Pancreas (tissue), 10 donors: ENCODE measurements around the gene OR10X1. TPM values are rescaled to one million over a fixed set of nuclear protein-coding genes. Genes with fewer than 3 reads are reported as not detected.

ENCODE experiments used
- ATAC-seq, 4 donors: fragments of 200-7000 bp; cut with Tn5 transposase; one replicate each; pipeline versions ENCODE4 v1.8.0 to v1.9.1; 2020; ENCODE audit warnings: mild to moderate bottlenecking in 4 of 4, moderate library complexity in 4 of 4
- DNase-seq, 6 donors: peaks; one replicate each; pipeline ENCODE4 v3.0.0-alpha.2; 2020
- FAIRE-seq: peaks from 2 replicates; lab custom pipeline; 2012; peaks lifted over from hg19 to GRCh38; lab: Jason Lieb, UNC
- H3K27ac ChIP-seq, 4 donors: fragments of 200-600 bp; sonication (generic); 1 replicate in 3 of 4; 2 replicates in 1 of 4; pipeline versions ENCODE4 v1.5.0 to v1.8.0; 2020
- H3K27me3 ChIP-seq, 4 donors: fragments of 200-600 bp; one replicate each; pipeline ENCODE4 v1.8.0; 2021
- H3K36me3 ChIP-seq, 3 donors: fragments of 200-600 bp; sonication (generic) in 1 of 3; one replicate each; pipeline versions ENCODE4 v1.5.0 to v1.8.0; 2020 to 2021
- H3K4me1 ChIP-seq, 3 donors: fragments of 200-600 bp; one replicate each; pipeline ENCODE4 v1.8.0; 2021
- H3K4me3 ChIP-seq, 4 donors: fragments of 200-600 bp; sonication (generic) in 2 of 4; one replicate each; pipeline versions ENCODE4 v1.5.0 to v1.8.0; 2020 to 2021
- H3K9me3 ChIP-seq, 4 donors: fragments of 200-600 bp; one replicate each; pipeline ENCODE4 v1.8.0; 2021
- WGBS, 2 donors: extraction: QIAGEN DNeasy Blood & Tissue Kit; methylation state at CpG; one replicate each; pipeline ENCODE4 v1.1.7; 2013; 5-methylcytosine and 5-hydroxymethylcytosine counted together
- intact Hi-C, 3 donors: fragments of 100-400 bp; cut with DNase I; formaldehyde crosslinking; loops; one replicate each; pipeline versions ENCODE4 v1.11.1 to v1.14.2; 2022
- polyA plus RNA-seq, 2 donors: library from polyadenylated mRNA; stranded (reverse); fragments of 200-250 nt; gene quantifications; one replicate each; pipeline ENCODE4 v1.2.3, GENCODE V29; 2013
- total RNA-seq, 6 donors: library from RNA; stranded (reverse); fragmentation: NEBNext Ultra II Directional in 4 of 6; extraction: Animal tissue kit (Norgen Biotek cat#: 25700) in 4 of 6; gene quantifications; one replicate each; pipeline versions ENCODE4 v1.2.1 to v1.2.4, GENCODE V29; 2021 to 2023
- TF ChIP-seq, protein P1 (sequence below), 4 donors: fragments of 200-600 bp; sonication (generic) in 3 of 4; IDR thresholded peaks; one replicate each; pipeline versions ENCODE4 v1.5.0 to v1.8.0; 2021; ENCODE audit warnings: antibody characterized with exemption in 4 of 4
- donor health status: healthy with polysubstance abuse.
- donor health status: DM: no; HTN: no; CAD: no; lungs with moderate emphysema.
- donor health status: DM: no; HTN: no; CAD: no.
- donor health status: control.
- donor health status: control.
- donor health status: Bipolar disorder and iron deficiency.
- donor health status: DM: yes; HTN: yes; CAD: no.
- donor health status: DM: no; HTN: no; CAD: no.
- donor health status: DM: no; HTN: no; CAD: no.
- donor health status: DM: yes; HTN: yes; CAD: no.

Gene OR10X1
- total and polyA plus RNA-seq, 8 donors: not detected

DNA sequence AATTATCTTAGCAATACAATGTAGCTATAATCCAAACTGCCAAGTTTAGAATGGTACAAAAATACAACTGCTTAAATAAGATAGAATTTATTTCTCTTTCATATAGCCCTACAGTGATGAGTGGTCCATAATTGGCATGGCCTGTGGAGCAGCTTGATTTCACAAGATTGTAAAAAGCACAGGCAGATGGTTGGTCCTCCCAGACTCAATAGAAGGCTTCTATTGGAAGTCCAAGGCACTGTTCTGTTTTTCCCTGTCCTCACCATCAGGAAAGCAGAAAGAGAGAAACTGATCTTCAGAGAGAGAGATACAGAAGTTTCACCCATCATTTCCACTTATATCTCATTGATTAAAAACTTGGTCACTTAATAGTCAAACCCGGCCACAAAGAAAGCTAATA, 7.5 kb downstream of the OR10X1 start:
- intact Hi-C loops: no loop called here
- WGBS, 2 donors: 52 to 54% methylated on average over 1 of the region's 1 CpG
- TF ChIP-seq, protein P1, sequence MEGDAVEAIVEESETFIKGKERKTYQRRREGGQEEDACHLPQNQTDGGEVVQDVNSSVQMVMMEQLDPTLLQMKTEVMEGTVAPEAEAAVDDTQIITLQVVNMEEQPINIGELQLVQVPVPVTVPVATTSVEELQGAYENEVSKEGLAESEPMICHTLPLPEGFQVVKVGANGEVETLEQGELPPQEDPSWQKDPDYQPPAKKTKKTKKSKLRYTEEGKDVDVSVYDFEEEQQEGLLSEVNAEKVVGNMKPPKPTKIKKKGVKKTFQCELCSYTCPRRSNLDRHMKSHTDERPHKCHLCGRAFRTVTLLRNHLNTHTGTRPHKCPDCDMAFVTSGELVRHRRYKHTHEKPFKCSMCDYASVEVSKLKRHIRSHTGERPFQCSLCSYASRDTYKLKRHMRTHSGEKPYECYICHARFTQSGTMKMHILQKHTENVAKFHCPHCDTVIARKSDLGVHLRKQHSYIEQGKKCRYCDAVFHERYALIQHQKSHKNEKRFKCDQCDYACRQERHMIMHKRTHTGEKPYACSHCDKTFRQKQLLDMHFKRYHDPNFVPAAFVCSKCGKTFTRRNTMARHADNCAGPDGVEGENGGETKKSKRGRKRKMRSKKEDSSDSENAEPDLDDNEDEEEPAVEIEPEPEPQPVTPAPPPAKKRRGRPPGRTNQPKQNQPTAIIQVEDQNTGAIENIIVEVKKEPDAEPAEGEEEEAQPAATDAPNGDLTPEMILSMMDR (IDR thresholded peaks at IDR 0.05): no peak
- ATAC-seq (no peak), FAIRE-seq (no peak), DNase-seq (no peak)
- H3K4me1 ChIP-seq: no peaks in the 10 kb centered on the region
- H3K4me3 ChIP-seq: no peak overlapping the region
- H3K27ac ChIP-seq: no peak overlapping the region
- no peaks in the 10 kb centered on the region for H3K9me3 ChIP-seq
- no peaks in the 10 kb centered on the region for H3K36me3 ChIP-seq
- H3K27me3 ChIP-seq: peaks cover 0 to 5% (median 2%) of the 10 kb centered on the region in 4 donors

DNA sequence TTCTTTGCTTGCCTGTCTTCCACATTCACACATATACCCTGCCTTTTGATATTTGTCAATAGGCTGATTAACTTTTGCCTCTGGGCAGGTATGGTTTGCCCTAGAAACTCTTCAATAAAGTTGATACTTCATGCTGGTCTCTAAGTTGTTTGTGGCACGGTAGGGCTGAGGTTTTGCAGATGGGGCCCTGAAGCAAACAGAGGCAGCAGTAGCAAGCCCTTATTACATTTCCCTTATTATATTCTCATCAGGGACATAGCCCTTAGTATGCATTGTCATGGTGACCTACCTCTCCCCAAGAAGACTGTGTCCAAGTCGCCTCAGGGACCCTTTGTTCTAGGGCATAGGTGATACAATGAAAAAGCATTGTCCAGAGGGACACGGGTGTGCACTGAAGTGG, 9.2 kb downstream of the OR10X1 start, which contains the start of gene OR6P1:
OR6P1 (minus strand) TSS at position 101 of the 400 bp plus-strand sequence. CDS start 6,976 bp downstream, outside the sequence.
- Histone ChIP-seq H3K27me3 (peaks cover 0 to under 1% (median 0%) of the 10 kb centered on the region in 4 donors), H3K36me3 (no peaks in the 10 kb centered on the region), H3K27ac (no peak within 1 kb of the TSS), H3K4me1 (no peaks in the 10 kb centered on the region), H3K9me3 (no peaks in the 10 kb centered on the region), H3K4me3 (no peak within 1 kb of the TSS)
- ATAC-seq: no peak
- no peak for DNase-seq
- FAIRE-seq: no peak
- intact Hi-C loops: no loop called here
- WGBS, 2 donors: 34 to 39% methylated on average over 3 of the region's 3 CpGs
- TF ChIP-seq, protein P1 (IDR thresholded peaks at IDR 0.05): no peak

DNA sequence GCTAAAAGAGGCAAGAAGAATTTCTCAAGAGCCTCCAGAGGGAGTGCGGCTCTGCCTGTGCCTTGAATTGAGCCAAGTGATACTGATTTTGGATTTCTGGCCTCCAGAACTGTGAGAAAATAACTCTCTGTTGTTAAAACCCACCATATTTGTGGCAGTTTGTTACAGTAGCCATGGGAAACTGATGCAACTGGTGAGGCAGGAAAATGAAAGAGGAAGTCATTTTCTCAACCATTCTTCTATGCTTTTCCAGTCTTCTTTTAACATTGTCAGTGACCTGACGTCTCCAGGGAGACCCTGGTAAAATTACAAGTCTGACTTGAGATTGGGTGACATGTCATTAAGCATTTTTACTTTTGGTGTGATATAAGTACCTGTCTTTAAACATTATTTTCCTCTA, 15.1 kb downstream of the OR10X1 start:
- H3K9me3 ChIP-seq: no peaks in the 10 kb centered on the region
- H3K4me1 ChIP-seq: no peaks in the 10 kb centered on the region
- DNase-seq (no peak), ATAC-seq (no peak), FAIRE-seq (no peak)
- intact Hi-C loops: no loop called here
- no peaks in the 10 kb centered on the region for H3K27me3 ChIP-seq
- no peak overlapping the region for H3K4me3 ChIP-seq
- WGBS, 2 donors: 44 to 55% methylated on average over 2 of the region's 2 CpGs
- TF ChIP-seq, protein P1 (IDR thresholded peaks at IDR 0.05): no peak
- no peak overlapping the region for H3K27ac ChIP-seq
- no peaks in the 10 kb centered on the region for H3K36me3 ChIP-seq

DNA sequence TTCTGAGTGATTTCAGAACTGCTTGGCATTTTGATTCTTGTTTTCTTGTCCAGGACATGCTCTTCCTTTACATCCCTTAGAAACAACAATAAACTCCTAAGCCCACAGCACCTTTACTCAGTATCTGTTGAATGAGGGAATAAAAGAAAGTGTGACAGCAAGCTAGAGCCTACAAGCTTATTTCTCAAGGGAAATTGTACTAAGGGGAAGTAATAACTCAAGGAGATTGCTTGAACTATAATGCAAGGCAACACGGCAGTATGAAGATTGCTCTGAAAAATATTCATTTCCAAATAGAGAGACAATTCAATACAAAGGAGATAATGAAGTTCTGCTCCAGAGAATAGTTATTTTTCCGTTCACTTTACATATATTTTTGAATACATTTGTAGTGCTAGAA, 15.8 kb downstream of the OR10X1 start:
- FAIRE-seq (no peak), DNase-seq (no peak), ATAC-seq (no peak)
- TF ChIP-seq, protein P1 (IDR thresholded peaks at IDR 0.05): no peak
- intact Hi-C loops: no loop called here
- H3K4me1 ChIP-seq: no peaks in the 10 kb centered on the region
- no peak overlapping the region for H3K27ac ChIP-seq
- 43 to 51% methylated on average over 2 of the region's 2 CpGs for WGBS, 2 donors
- H3K9me3 ChIP-seq: no peaks in the 10 kb centered on the region
- no peaks in the 10 kb centered on the region for H3K36me3 ChIP-seq
- no peaks in the 10 kb centered on the region for H3K27me3 ChIP-seq
- H3K4me3 ChIP-seq: no peak overlapping the region

DNA sequence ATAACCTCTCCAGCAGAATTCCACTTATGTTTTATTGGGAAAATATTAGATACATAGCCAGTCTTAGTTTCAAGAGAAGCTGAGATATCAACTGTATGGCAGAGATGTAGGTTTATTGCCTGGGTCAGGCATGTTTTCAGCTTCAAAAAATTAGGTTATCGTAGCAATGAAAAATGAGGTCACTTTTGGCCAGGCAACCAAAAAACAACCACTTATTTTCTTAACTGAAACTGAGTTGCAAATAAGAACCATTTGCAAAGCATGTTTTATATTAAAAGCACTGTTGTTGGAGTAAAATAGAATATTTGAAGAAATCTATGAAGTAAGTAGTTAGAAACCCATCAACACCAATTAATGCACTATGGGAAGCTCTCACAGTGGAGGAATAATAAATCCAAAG, 20.0 kb downstream of the OR10X1 start:
- Histone ChIP-seq H3K4me3 (no peak overlapping the region), H3K27me3 (no peaks in the 10 kb centered on the region), H3K36me3 (no peaks in the 10 kb centered on the region), H3K27ac (no peak overlapping the region), H3K4me1 (no peaks in the 10 kb centered on the region), H3K9me3 (no peaks in the 10 kb centered on the region)
- DNase-seq (no peak), FAIRE-seq (no peak), ATAC-seq (no peak)
- TF ChIP-seq, protein P1 (IDR thresholded peaks at IDR 0.05): no peak
- intact Hi-C loops: no loop called here
- 51 to 79% methylated on average over 1 of the region's 1 CpG for WGBS, 2 donors
